Measurements from ENCODE around the gene CARD14. TPM values are rescaled to one million over a fixed set of nuclear protein-coding genes. Genes with fewer than 3 reads are reported as not detected.

CARD14 gene
- total RNA-seq, 1 experiment from 2014 or later, result 0.24 TPM

- no peak overlapping the region for H3K27ac Mint-ChIP-seq
- Histone ChIP-seq H2BK12ac (ENCODE audit: insufficient read length, low read depth, low read length) (no peak overlapping the region), H3K4ac (ENCODE audit: low read depth, low read length) (no peak overlapping the region), H3K4me1 (ENCODE audit: insufficient read depth, low read length) (no peaks in the 10 kb centered on the region), H3K23me2 (ENCODE audit: insufficient read length, low read depth, low read length, poor library complexity, severe bottlenecking) (no peaks in the 10 kb centered on the region), H2BK20ac (ENCODE audit: low read depth, low read length, poor library complexity, severe bottlenecking) (no peak overlapping the region), H3K18ac (ENCODE audit: insufficient read length, low read depth, low read length) (no peak overlapping the region), H3K9ac (ENCODE audit: extremely low read depth, insufficient read length, low read length) (no peak overlapping the region), H3K14ac (ENCODE audit: insufficient read depth, low read length) (no peak overlapping the region), H3K27ac (ENCODE audit: insufficient read length, low read depth, low read length) (no peak overlapping the region), H3K27me3 (ENCODE audit: insufficient read depth, low read length) (no peaks in the 10 kb centered on the region), H4K20me1 (ENCODE audit: control insufficient read depth, insufficient read depth, insufficient read length) (no peaks in the 10 kb centered on the region), H3K79me1 (ENCODE audit: insufficient read depth, low read depth, low read length, poor library complexity, severe bottlenecking) (no peaks in the 10 kb centered on the region), H3K23ac (ENCODE audit: insufficient read length, low read depth, low read length) (no peak overlapping the region), H3K79me2 (ENCODE audit: insufficient read depth, low read length) (no peaks in the 10 kb centered on the region), H4K91ac (ENCODE audit: insufficient read length, low read depth, low read length) (no peak overlapping the region), H4K5ac (ENCODE audit: insufficient read length, low read depth, low read length) (no peak overlapping the region), H2AFZ (ENCODE audit: low read length) (no peak overlapping the region), H4K8ac (replicated peaks; ENCODE audit: insufficient read length, low read depth, low read length) (no peak overlapping the region), H3K56ac (ENCODE audit: insufficient read length, low read depth, low read length) (no peak overlapping the region), H2BK120ac (ENCODE audit: low read depth, low read length, poor library complexity, severe bottlenecking) (no peak overlapping the region), H3K4me2 (ENCODE audit: insufficient read depth, insufficient read length, low read length) (no peak overlapping the region), H2AK5ac (ENCODE audit: insufficient read length, low read length) (no peak overlapping the region), H2BK5ac (ENCODE audit: insufficient read length, low read length) (no peak overlapping the region), H3T11ph (ENCODE audit: low read length) (no peak overlapping the region), H2BK15ac (ENCODE audit: low read depth, low read length) (no peak overlapping the region), H3K9me3 (ENCODE audit: control insufficient read depth, low read depth, low read length) (peaks cover 4% of the 10 kb centered on the region)
- no peak for DNase-seq
- TF ChIP-seq CTCF (conservative IDR thresholded peaks at IDR 0.05), result no peak
- H3K4me3 Mint-ChIP-seq, result no peak overlapping the region
- WGBS (ENCODE audit: extremely low coverage, insufficient read length, low lambda C conversion rate), result no CpG with 5 or more reads among the region's 14 CpGs
- H3K9me3 Mint-ChIP-seq, result peaks cover 13 to 21% of the 10 kb centered on the region in 2 experiments
- H3K4me1 Mint-ChIP-seq, result peaks cover 24 to 26% of the 10 kb centered on the region in 2 experiments
- H3K27me3 Mint-ChIP-seq (ENCODE audit: low read depth), result no peaks in the 10 kb centered on the region
- peaks cover 26 to 45% (median 36%) of the 10 kb centered on the region in 3 experiments for H3K36me3 Mint-ChIP-seq (ENCODE audit: insufficient read depth in 1 of 3, low read depth in 3 of 3)
Observed at GRCh38 chr17:80228477-80228876, 58.6 kb downstream of the CARD14 start.
